Islet of Langerhans (tissue), 1 donor: ENCODE data around the gene EML1.

Experiments used
- FAIRE-seq: peaks from one replicate; lab custom pipeline; 2011; peaks lifted over from hg19 to GRCh38; lab: Jason Lieb, UNC

The EML1 gene

GRCh38 chr14:99793213-99794150 is at the start of gene EML1:
Gene EML1 (plus strand): TSS chr14:99793413. CDS start chr14:99793477, 64 bp downstream.
- FAIRE-seq: no peak

- no peak for FAIRE-seq
Observed at GRCh38 chr14:99744199-99744872, 48.9 kb upstream of the EML1 start.

GRCh38 chr14:99744873-99745224 is 48.4 kb upstream of the EML1 start:
- FAIRE-seq: no peak

- FAIRE-seq: no peak
Observed at GRCh38 chr14:99745307-99745951, 47.8 kb upstream of the EML1 start.

- no peak for FAIRE-seq
Observed at GRCh38 chr14:99747167-99747566, 46.0 kb upstream of the EML1 start.

GRCh38 chr14:99747582-99748330 is 45.5 kb upstream of the EML1 start:
- no peak for FAIRE-seq

- no peak for FAIRE-seq
Observed at GRCh38 chr14:99748529-99748928, 44.7 kb upstream of the EML1 start.

GRCh38 chr14:99749142-99749541 is 44.1 kb upstream of the EML1 start:
- no peak for FAIRE-seq

- no peak for FAIRE-seq
Observed at GRCh38 chr14:99749763-99750715, 43.2 kb upstream of the EML1 start.

- FAIRE-seq: no peak
Observed at GRCh38 chr14:99750746-99751450, 42.3 kb upstream of the EML1 start.

GRCh38 chr14:99751539-99752485 is 41.4 kb upstream of the EML1 start:
- no peak for FAIRE-seq

- no peak for FAIRE-seq
Observed at GRCh38 chr14:99752486-99753121, 40.6 kb upstream of the EML1 start.

- no peak for FAIRE-seq
Observed at GRCh38 chr14:99753225-99754140, 39.7 kb upstream of the EML1 start.

GRCh38 chr14:99754141-99755067 is 38.8 kb upstream of the EML1 start:
- FAIRE-seq: no peak

- no peak for FAIRE-seq
Observed at GRCh38 chr14:99755068-99755405, 38.2 kb upstream of the EML1 start.
